CD8-positive, alpha-beta memory T cell (primary cell): ENCODE measurements around the gene CLDN14. TPM values are rescaled to one million over a fixed set of nuclear protein-coding genes. Genes with fewer than 3 reads are reported as not detected.

Source experiments
- CTCF ChIA-PET: fragments of 350-600 bp; sonication (Branson Sonifier 250); formaldehyde crosslinking; loops from one replicate; lab custom pipeline; 2021; ENCODE audit warnings: antibody characterized with exemption; lab: Charles Lee
- POLR2A ChIA-PET: fragments of 350-600 bp; sonication (Branson Sonifier 250); formaldehyde crosslinking; loops from one replicate; lab custom pipeline; 2021; ENCODE audit warnings: antibody characterized with exemption; lab: Charles Lee
- DNase-seq, 5 donors: peaks; one replicate each; pipeline versions ENCODE4 v3.0.0 to v3.0.0-alpha.2; 2020 to 2022; ENCODE audit warnings: mixed read lengths in 1 of 5
- H3K27ac ChIP-seq: one replicate; pipeline ENCODE4 v1.7.0; 2013; ENCODE audit warnings: low read depth, mild to moderate bottlenecking, low read length, moderate library complexity
- H3K27me3 ChIP-seq: 2 replicates; pipeline ENCODE4 v1.7.0; 2013; ENCODE audit warnings: low read length, mild to moderate bottlenecking; ENCODE audit not compliant: insufficient read depth, poor library complexity, severe bottlenecking
- H3K36me3 ChIP-seq: 2 replicates; pipeline ENCODE4 v1.7.0; 2013; ENCODE audit warnings: mild to moderate bottlenecking, low read length, moderate library complexity; ENCODE audit not compliant: insufficient read depth
- H3K4me1 ChIP-seq: 2 replicates; pipeline ENCODE4 v1.7.0; 2013; ENCODE audit warnings: mild to moderate bottlenecking, low read length, moderate library complexity; ENCODE audit not compliant: insufficient read depth
- H3K4me3 ChIP-seq: 2 replicates; pipeline ENCODE4 v1.7.0; 2013; ENCODE audit warnings: mild to moderate bottlenecking, low read length
- H3K9me3 ChIP-seq: 2 replicates; pipeline ENCODE4 v1.7.0; 2013; ENCODE audit warnings: mild to moderate bottlenecking, low read length
- H3K27ac Mint-ChIP-seq, 8 donors: one replicate each; pipeline ENCODE4 v1.8.0; 2020 to 2021; ENCODE audit warnings: mixed read lengths in 8 of 8, mild to moderate bottlenecking in 6 of 8, inconsistent platforms in 3 of 8, moderate library complexity in 3 of 8
- H3K27me3 Mint-ChIP-seq, 2 donors: one replicate each; pipeline ENCODE4 v1.8.0; 2020 to 2021; ENCODE audit warnings: mixed read lengths in 2 of 2, mild to moderate bottlenecking in 1 of 2, moderate library complexity in 1 of 2
- H3K36me3 Mint-ChIP-seq, 3 donors: one replicate each; pipeline ENCODE4 v1.8.0; 2020 to 2021; ENCODE audit warnings: mixed read lengths in 3 of 3, inconsistent platforms in 1 of 3, mild to moderate bottlenecking in 1 of 3
- H3K4me1 Mint-ChIP-seq, 3 donors: one replicate each; pipeline ENCODE4 v1.8.0; 2020 to 2021; ENCODE audit warnings: mixed read lengths in 3 of 3, inconsistent platforms in 1 of 3, mild to moderate bottlenecking in 1 of 3
- H3K4me3 Mint-ChIP-seq, 7 donors: one replicate each; pipeline ENCODE4 v1.8.0; 2020 to 2021; ENCODE audit warnings: mixed read lengths in 7 of 7, mild to moderate bottlenecking in 6 of 7, moderate library complexity in 4 of 7, inconsistent platforms in 2 of 7
- H3K9me3 Mint-ChIP-seq, 5 donors: one replicate each; pipeline ENCODE4 v1.8.0; 2020 to 2022; ENCODE audit warnings: mixed read lengths in 5 of 5, mild to moderate bottlenecking in 3 of 5, moderate library complexity in 2 of 5, inconsistent platforms in 1 of 5
- polyA plus RNA-seq: library from polyadenylated mRNA; unstranded; fragments of 300-500 nt; fragmentation: Illumina TruSeq; gene quantifications from one replicate; pipeline ENCODE4 v1.2.3, GENCODE V29; 2021
- total RNA-seq, 2 experiments: library from RNA; stranded (reverse); gene quantifications; one replicate each; pipeline ENCODE4 v1.2.3, GENCODE V29; 2021

The CLDN14 gene
- total and polyA plus RNA-seq, 3 experiments from 2014 or later = not detected

- no peak for DNase-seq
- ChIA-PET POLR2A (no interaction called here), CTCF (no interaction called here)
- Histone ChIP-seq H3K4me3 (no peak overlapping the region), H3K36me3 (no peaks in the 10 kb centered on the region), H3K27me3 (no peaks in the 10 kb centered on the region), H3K27ac (no peak overlapping the region), H3K4me1 (peaks cover 6% of the 10 kb centered on the region), H3K9me3 (no peaks in the 10 kb centered on the region)
- no peak overlapping the region for H3K27ac Mint-ChIP-seq
- no peaks in the 10 kb centered on the region for H3K36me3 Mint-ChIP-seq
- peaks cover 14 to 23% of the 10 kb centered on the region in 2 donors for H3K27me3 Mint-ChIP-seq
- peaks cover 10 to 13% (median 12%) of the 10 kb centered on the region in 3 donors for H3K4me1 Mint-ChIP-seq
- no peak overlapping the region for H3K4me3 Mint-ChIP-seq
- H3K9me3 Mint-ChIP-seq = no peaks in the 10 kb centered on the region
Observed at GRCh38 chr21:36434144-36434543, 45.8 kb downstream of the CLDN14 start.

- Mint-ChIP-seq H3K36me3 (no peaks in the 10 kb centered on the region), H3K27ac (no peak overlapping the region), H3K4me1 (peaks cover 12 to 16% (median 12%) of the 10 kb centered on the region in 3 donors), H3K4me3 (no peak overlapping the region), H3K27me3 (peaks cover 16 to 23% of the 10 kb centered on the region in 2 donors), H3K9me3 (no peaks in the 10 kb centered on the region)
- Histone ChIP-seq H3K27ac (no peak overlapping the region), H3K4me3 (no peak overlapping the region), H3K36me3 (no peaks in the 10 kb centered on the region), H3K27me3 (no peaks in the 10 kb centered on the region), H3K4me1 (peaks cover 6% of the 10 kb centered on the region), H3K9me3 (no peaks in the 10 kb centered on the region)
- CTCF ChIA-PET = no interaction called here
- POLR2A ChIA-PET = no interaction called here
- no peak for DNase-seq
Observed at GRCh38 chr21:36433059-36433709, 46.7 kb downstream of the CLDN14 start.

GRCh38 chr21:36431252-36431651 lies 48.7 kb downstream of the CLDN14 start:
- no peak overlapping the region for H3K27ac Mint-ChIP-seq
- Histone ChIP-seq H3K27me3 (no peaks in the 10 kb centered on the region), H3K4me3 (no peak overlapping the region), H3K9me3 (no peaks in the 10 kb centered on the region), H3K4me1 (peaks cover 6% of the 10 kb centered on the region), H3K27ac (no peak overlapping the region), H3K36me3 (no peaks in the 10 kb centered on the region)
- ChIA-PET CTCF (interaction anchor here (1.6 kb wide), 1 partner anchor 9 kb away, joined by 5 read pairs; no protein-coding TSS in a partner anchor), POLR2A (no interaction called here)
- H3K4me1 Mint-ChIP-seq = peaks cover 12 to 16% (median 12%) of the 10 kb centered on the region in 3 donors
- no peak overlapping the region for H3K4me3 Mint-ChIP-seq
- H3K36me3 Mint-ChIP-seq = no peaks in the 10 kb centered on the region
- H3K27me3 Mint-ChIP-seq = peaks cover 16 to 23% of the 10 kb centered on the region in 2 donors
- H3K9me3 Mint-ChIP-seq = no peaks in the 10 kb centered on the region
- no peak for DNase-seq

- Mint-ChIP-seq H3K36me3 (no peaks in the 10 kb centered on the region), H3K27ac (peak overlapping the region in 1 of 8 donors; percentile 69), H3K4me3 (peak overlapping the region in 4 of 7 donors; percentile 74 to 82 (median 78)), H3K9me3 (no peaks in the 10 kb centered on the region), H3K27me3 (peaks cover 16 to 23% of the 10 kb centered on the region in 2 donors), H3K4me1 (peaks cover 12 to 16% (median 12%) of the 10 kb centered on the region in 3 donors)
- DNase-seq = no peak
- Histone ChIP-seq H3K4me1 (peaks cover 6% of the 10 kb centered on the region), H3K36me3 (no peaks in the 10 kb centered on the region), H3K4me3 (no peak overlapping the region), H3K27me3 (no peaks in the 10 kb centered on the region), H3K9me3 (no peaks in the 10 kb centered on the region), H3K27ac (no peak overlapping the region)
- POLR2A ChIA-PET = no interaction called here
- CTCF ChIA-PET = interaction anchor here (1.6 kb wide), 1 partner anchor 9 kb away, joined by 5 read pairs; no protein-coding TSS in a partner anchor
Observed at GRCh38 chr21:36430841-36431240, 49.1 kb downstream of the CLDN14 start.

GRCh38 chr21:36429947-36430546 lies 49.9 kb downstream of the CLDN14 start:
- H3K9me3 Mint-ChIP-seq = no peaks in the 10 kb centered on the region
- CTCF ChIA-PET = interaction anchor here (1.6 kb wide), 1 partner anchor 8 kb away, joined by 5 read pairs; no protein-coding TSS in a partner anchor
- peak overlapping the region; percentile 41 to 84 (median 78) for H3K4me3 Mint-ChIP-seq
- Histone ChIP-seq H3K36me3 (no peaks in the 10 kb centered on the region), H3K27ac (no peak overlapping the region), H3K27me3 (no peaks in the 10 kb centered on the region), H3K4me3 (peak overlapping the region; percentile 48), H3K9me3 (no peaks in the 10 kb centered on the region), H3K4me1 (peaks cover 6% of the 10 kb centered on the region)
- DNase-seq = peak; percentile 8 to 75 (median 32)
- peaks cover 16 to 23% of the 10 kb centered on the region in 2 donors for H3K27me3 Mint-ChIP-seq
- no peaks in the 10 kb centered on the region for H3K36me3 Mint-ChIP-seq
- POLR2A ChIA-PET = no interaction called here
- H3K4me1 Mint-ChIP-seq = peaks cover 12 to 16% (median 12%) of the 10 kb centered on the region in 3 donors
- peak overlapping the region in 5 of 8 donors; percentile 35 to 91 (median 76) for H3K27ac Mint-ChIP-seq

- Mint-ChIP-seq H3K4me3 (peak overlapping the region in 3 of 7 donors; percentile 1 to 29 (median 29)), H3K27me3 (peaks cover 9 to 15% of the 10 kb centered on the region in 2 donors), H3K27ac (peak overlapping the region in 1 of 8 donors; percentile 51), H3K4me1 (peaks cover 12 to 16% (median 12%) of the 10 kb centered on the region in 3 donors), H3K9me3 (no peaks in the 10 kb centered on the region), H3K36me3 (no peaks in the 10 kb centered on the region)
- no peak overlapping the region for H3K4me3 ChIP-seq
- H3K27me3 ChIP-seq = no peaks in the 10 kb centered on the region
- H3K36me3 ChIP-seq = no peaks in the 10 kb centered on the region
- no peaks in the 10 kb centered on the region for H3K9me3 ChIP-seq
- peaks cover 6% of the 10 kb centered on the region for H3K4me1 ChIP-seq
- H3K27ac ChIP-seq = no peak overlapping the region
- ChIA-PET POLR2A (no interaction called here), CTCF (no interaction called here)
- no peak for DNase-seq
Observed at GRCh38 chr21:36428761-36429432, 51.0 kb downstream of the CLDN14 start.

- H3K36me3 ChIP-seq = no peaks in the 10 kb centered on the region
- H3K9me3 ChIP-seq = no peaks in the 10 kb centered on the region
- no peaks in the 10 kb centered on the region for H3K9me3 Mint-ChIP-seq
- H3K4me1 Mint-ChIP-seq = peaks cover 12 to 16% (median 12%) of the 10 kb centered on the region in 3 donors
- CTCF ChIA-PET = no interaction called here
- no peak overlapping the region for H3K27ac ChIP-seq
- H3K4me3 ChIP-seq = no peak overlapping the region
- H3K4me1 ChIP-seq = peaks cover 6% of the 10 kb centered on the region
- H3K27me3 ChIP-seq = no peaks in the 10 kb centered on the region
- H3K4me3 Mint-ChIP-seq = no peak overlapping the region
- no peaks in the 10 kb centered on the region for H3K36me3 Mint-ChIP-seq
- peaks cover 8 to 10% of the 10 kb centered on the region in 2 donors for H3K27me3 Mint-ChIP-seq
- no peak overlapping the region for H3K27ac Mint-ChIP-seq
- POLR2A ChIA-PET = no interaction called here
- no peak for DNase-seq
Observed at GRCh38 chr21:36427502-36427901, 52.4 kb downstream of the CLDN14 start.

GRCh38 chr21:36425286-36425685 lies 54.6 kb downstream of the CLDN14 start:
- ChIA-PET CTCF (no interaction called here), POLR2A (no interaction called here)
- no peaks in the 10 kb centered on the region for H3K27me3 ChIP-seq
- Mint-ChIP-seq H3K27me3 (peaks cover 0 to 2% of the 10 kb centered on the region in 2 donors), H3K9me3 (no peaks in the 10 kb centered on the region), H3K4me1 (peaks cover 7 to 10% (median 8%) of the 10 kb centered on the region in 3 donors), H3K4me3 (no peak overlapping the region), H3K36me3 (no peaks in the 10 kb centered on the region), H3K27ac (no peak overlapping the region)
- H3K36me3 ChIP-seq = no peaks in the 10 kb centered on the region
- H3K4me1 ChIP-seq = peaks cover 6% of the 10 kb centered on the region
- no peak overlapping the region for H3K27ac ChIP-seq
- H3K4me3 ChIP-seq = no peak overlapping the region
- H3K9me3 ChIP-seq = no peaks in the 10 kb centered on the region
- DNase-seq = no peak
